HG03558 (cell line): Measurements from ENCODE around the gene C5orf46.
A peak's percentile ranks its signal among the peaks of the same experiment; 100 is the strongest.

ENCODE experiments used
- ATAC-seq: cut with Tn5 transposase; IDR thresholded peaks from one replicate; pipeline ENCODE4 v1.9.1; 2021; ENCODE audit warnings: moderate number of reproducible peaks; ENCODE audit not compliant: unreplicated experiment; ENCODE audit errors: extremely low read depth

C5orf46 gene

DNA sequence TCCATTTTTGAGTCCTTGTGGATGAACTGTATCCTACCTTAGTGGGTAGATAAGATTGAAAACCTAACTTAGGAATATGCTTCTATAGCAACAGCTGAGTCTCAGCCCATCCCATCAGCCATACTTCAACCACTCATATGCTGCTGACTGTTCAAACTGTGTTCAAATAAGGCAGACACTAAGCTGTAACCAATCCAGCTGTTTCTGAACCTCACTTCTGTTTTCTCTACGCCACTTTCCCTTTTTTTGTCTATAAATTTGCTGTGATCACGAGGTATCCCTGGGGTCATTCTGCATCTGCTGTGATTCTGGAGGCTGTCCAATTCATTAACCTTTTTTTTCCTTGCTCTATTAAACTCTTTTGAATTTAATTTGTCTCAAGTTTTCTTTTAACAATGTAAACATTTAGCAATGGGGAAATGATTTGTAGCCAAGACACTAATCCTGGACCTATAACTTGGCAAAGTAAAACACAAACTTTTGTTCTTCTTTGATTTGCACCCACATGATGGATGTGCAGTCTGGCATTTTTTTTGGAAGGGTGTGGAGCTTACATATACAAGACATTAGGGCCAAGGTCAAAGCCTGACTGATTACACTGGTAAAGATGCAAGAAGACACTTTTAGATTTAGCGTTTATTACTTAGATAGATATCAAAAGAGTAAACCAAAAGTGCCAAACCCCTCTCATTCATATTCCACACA is 42.7 kb downstream of the C5orf46 start:
- no peak for ATAC-seq

DNA sequence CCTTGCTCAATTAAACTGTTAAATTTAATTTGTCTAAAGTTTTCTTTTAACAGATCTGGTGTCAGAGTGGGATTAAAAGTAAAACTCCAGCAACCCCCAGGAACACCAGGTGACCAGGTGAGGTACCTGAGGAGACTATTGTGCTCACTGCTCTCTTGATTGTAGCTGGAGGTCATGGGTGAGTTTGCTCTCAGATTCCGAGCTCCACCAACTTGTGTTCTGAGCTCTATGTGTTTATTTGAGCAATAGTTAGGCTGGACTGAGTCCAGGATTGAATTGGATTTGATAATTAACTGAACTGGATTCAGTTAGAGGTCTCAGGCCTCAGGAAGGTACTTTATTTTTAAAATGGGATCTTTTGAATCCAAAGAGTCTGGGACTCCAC is 45.7 kb downstream of the C5orf46 start:
- no peak for ATAC-seq

DNA sequence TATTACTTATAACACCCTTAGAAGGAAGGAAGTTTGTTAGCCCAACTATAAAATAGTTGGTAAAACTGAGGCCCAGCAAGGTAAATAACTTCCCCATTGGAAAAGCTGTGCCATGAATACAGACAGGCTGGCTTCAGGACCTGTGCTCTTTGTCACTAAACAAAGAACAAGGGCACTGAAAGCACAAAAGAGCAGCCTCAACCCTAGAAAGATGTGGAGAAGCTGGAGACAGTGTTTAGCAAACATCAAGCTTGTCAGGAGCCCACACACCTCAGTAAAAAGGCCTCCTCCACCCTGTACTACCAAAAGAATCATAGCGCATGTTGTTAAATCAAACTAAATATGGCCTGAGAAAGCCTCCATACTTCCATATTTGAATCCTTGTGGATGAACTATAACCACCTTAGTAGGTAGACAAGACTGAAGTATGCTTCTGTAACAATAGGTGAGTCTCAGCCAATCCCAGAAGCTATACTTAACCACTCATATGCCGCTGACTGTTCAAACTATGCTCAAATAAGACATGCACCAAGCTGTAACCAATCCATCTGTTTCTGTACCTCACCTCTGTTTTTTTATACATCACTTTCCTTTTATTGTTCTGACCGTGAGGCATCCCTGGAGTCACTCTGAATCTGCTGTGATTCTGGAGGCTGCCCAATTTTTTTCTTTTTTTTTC is 46.2 kb downstream of the C5orf46 start:
- no peak for ATAC-seq

DNA sequence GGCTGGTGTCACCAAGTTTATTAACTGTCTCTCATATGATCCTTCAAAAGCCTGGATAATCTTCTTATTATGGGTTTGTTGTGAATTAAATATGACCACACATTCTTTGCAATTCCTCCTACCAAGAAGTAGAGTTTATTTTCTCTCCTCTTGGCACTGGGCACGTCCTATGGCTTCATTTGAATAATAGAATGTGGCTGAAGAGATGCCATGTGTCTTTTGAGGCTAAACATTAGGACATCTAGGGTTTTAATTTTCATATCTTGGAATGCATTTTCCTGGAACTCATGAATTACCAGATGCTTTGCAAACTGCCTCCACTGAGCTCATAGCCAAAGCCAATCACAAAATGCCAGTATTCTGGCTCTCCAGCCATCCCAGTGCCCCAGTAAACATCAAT is 47.8 kb downstream of the C5orf46 start:
- ATAC-seq, result no peak

DNA sequence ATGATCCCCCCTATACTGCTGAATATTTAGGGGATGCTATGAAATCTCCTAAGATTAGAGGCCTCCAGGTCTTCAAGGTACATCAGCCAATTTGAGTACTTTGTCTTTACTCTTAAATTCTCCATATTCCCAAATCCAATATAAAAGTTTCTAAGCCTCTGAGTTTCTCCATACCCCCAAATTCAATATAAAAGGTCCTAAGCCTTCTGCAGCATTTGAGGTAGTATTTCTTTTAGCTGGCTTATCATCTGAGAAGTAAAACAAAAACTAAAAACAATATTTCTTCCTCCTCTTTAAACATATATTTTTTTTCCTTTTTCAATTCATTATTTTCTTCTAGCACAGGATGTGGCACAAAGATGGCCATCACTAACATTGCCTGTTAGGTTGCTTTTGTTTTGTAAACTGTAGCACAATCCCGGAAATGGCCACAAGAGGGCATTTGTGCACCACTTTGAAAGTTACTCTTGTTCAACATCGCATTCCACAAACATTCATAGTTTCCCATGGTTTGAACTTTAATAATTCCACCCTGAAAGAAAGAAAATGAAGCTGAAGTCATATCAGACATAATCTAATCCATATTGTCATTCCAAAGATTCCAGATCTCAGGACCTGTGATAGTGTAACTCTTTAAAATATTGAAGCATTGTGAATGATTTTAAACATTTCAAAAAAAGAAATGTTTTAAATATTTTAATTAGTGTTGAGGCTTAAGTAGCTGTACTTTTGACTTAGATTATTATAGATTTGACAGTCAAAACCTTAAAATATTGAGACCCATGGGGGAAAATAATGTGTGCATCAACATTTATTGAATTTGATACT is 48.8 kb downstream of the C5orf46 start:
- peak; percentile 72 for ATAC-seq

DNA sequence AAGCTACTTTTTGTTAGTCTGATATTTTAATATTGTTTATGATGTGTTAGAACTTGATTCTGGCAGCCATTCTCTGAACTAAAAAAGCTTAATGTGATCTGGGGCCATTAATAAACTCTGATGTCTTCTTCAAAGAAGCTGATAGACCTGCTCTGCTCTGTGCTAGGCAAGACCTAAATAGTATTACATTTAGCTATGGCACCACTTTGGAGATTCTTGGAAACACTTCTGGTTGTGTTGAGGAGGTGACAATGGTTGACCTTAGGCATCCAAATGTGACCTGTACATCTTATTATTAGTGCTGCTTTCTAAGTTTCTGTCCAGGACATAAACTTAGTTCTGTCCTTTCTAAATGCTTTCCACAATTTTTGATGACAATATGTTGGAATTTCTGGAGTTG is 49.5 kb downstream of the C5orf46 start:
- no peak for ATAC-seq

DNA sequence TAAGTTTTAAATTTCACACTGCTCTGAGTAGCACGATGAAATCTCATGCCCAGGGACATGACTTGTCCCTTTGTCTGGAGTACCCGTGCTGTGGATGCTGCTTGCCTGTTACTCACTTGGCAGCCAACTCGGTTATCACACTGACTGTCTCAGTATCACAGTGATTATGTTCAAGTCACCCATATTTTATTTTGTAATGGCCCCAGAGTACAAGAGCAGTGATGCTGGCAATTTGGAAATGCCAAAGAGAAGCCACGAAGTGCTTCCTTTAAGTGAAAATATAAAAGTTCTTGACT is 50.6 kb downstream of the C5orf46 start:
- no peak for ATAC-seq

DNA sequence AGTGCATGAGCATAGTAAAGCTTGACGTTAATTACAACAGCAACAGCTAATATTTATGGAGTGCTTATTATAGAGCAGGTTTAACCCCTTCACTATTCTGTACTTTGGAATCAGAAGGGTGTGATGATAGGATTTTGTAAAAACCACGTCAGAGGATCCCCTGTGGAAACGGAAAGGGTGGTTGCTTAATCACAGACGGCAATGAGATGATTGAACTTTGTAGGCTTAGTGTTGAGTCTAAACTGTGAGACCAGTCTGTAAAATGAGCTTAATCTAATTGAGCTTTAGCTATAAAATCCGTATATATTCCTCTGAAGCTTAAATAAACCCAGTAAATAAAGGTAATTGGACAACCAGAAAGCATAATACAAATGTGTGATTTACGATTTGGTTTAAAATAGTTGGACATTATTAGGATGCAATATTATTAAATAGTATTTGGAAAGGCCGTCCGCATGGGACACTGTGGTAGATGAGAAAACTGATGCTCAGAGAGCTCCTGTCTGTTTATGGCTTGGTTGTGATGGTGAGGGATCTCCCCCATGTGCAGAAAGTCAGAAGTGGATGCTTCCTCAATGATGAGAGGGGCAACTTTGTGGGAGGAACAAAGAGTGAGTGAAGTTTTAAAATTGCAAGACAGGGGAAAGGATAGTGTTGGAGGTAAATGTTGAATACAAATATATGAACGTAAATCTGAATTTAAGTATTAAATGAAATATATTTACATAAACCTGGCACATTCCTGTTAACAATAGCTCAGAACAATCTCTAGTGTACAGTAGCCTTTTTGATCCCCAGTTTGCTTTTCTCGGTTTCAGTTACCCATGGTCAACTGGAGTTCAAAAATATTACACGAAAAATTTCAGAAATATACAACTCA is 51.2 kb downstream of the C5orf46 start:
- no peak for ATAC-seq

DNA sequence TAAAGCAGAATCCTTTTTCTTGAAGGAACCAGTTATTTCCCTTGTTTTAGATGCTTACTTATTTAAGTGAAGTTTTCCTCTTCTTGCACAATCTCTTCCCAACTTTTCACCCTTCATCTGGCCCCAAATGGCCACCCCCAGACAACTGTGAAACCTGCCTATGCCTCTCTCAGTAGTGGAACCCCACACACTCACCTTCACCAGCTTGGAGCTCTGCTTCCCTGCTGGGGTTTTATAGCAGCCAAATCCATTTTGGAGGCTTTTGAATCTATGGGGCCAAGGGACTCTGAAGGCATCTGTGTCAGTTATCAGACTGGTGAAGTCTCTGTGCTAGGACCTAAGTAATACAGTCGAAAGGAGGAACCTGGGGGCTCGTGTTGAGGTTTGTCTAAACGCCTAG is 52.0 kb downstream of the C5orf46 start:
- ATAC-seq, result no peak

DNA sequence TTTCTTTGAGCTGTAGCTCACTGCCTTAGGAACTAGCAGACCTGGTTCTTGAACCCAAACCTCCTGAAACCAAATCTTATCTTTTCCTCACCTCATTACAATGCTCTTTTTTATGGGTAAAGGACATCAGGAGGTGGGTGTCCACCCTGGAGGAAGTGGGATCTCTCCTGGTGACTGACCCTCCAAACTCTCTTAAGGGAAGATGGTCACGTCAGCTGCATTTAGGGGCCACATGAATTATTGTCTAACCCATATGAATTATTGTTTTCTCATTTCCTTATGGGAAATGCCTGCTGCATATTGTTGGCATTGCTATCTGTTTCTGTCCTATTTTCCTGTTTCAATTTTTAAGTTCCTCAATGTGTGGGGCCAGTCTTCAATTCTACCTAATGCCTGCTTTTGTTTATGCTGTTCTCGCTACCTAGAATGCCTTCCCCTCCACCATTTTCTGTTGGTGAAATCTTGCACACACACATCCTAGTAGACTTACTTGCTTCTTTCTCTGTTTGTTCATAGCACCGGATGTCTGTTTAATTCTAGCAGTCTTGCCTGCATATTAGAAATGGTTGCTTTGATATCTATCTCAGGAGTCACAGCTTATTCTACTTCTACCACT is 52.9 kb downstream of the C5orf46 start:
- no peak for ATAC-seq

DNA sequence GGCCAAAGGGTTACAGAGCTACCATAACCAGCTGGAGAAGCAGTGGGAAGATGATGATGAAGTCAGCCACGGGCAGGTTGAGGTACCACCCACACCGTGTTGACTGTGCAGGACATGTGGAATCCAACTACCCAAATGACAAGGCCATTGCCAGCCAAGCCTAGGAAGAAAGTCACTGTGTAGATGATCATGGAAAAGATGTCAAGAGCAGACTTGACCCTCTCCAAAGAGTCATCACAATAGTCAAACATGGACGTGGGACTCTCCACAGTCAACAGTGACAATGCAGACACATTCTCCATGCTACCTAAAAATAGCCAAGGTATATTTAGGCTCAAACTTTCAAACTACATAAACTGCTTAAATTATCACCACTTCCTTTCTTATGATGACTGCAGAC is 54.0 kb downstream of the C5orf46 start:
- ATAC-seq, result no peak

DNA sequence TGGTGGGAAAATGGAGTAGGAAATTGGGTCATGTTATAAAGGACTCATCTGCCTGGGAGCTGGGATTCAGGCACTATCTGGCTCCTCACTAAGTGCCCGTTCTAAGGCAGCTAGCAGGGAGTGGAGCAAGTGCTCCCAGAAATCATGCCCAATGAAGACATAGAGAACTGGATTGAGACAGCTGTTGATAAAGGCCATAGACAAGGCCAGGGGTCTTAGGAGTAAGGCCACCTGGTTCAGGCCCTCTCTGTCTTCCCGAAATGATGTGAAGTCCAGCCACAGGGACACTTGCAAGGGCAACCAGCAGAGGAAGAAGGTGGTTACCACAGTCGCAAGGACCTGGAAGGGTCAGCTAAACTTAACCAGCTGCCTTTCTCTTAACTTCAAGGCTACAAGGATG is 54.8 kb downstream of the C5orf46 start:
- no peak for ATAC-seq

DNA sequence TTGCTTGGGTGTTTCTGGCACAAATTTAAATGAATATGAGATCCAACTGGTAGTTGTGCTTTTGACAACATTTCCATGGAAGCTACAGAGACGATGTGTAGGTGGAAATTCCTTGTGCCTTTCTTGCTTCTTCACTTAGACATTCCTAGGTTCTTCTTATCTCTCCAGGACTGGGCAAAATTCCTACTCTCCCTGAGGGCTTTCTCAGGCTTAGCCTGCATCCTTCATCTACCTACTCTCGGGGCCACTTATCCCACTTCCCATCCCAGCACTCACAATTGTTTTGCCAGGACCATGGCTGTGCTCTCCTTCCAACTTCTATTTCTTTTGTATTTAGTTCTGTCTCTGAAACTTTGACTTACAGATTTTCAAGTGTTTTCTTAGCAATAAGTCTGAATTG is 57.1 kb downstream of the C5orf46 start:
- ATAC-seq, result no peak

DNA sequence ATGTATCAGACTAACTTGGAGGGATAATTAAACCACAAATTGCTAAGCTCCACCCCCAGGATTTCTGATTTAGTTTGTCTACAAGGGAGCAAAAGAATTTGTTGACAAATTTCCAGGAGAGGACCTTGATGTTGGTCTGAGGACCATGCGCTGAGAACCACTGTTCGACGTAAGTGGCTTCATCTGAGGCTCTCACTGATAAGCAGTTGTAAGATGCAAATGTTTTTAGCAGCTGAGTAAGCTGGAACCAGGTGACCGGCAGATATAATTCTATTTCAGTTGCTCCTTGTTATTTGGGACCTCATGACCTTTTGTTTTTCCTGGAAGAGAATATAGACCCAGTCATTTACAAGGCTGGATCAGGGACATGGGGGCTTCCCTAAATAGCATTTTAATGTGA is 60.7 kb downstream of the C5orf46 start:
- no peak for ATAC-seq

DNA sequence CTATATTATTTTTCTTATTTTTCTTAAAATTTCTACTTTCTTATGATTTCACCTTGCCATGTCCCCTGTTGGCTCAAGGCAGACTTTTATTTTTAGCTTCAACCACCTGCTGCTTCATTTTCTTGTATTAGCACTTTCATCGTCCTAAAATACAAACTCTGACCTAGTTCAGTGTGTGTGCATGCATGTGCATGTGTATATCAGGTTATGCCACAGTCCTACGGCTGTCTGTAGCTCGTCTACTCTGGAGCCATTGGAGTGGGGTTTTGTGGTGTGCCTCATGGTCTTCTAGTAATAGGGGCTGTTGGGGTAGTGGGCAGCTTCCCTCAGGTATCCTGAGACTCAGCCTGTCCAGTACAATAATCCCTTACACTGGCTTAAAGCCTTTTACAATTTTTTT is 61.5 kb downstream of the C5orf46 start:
- no peak for ATAC-seq

DNA sequence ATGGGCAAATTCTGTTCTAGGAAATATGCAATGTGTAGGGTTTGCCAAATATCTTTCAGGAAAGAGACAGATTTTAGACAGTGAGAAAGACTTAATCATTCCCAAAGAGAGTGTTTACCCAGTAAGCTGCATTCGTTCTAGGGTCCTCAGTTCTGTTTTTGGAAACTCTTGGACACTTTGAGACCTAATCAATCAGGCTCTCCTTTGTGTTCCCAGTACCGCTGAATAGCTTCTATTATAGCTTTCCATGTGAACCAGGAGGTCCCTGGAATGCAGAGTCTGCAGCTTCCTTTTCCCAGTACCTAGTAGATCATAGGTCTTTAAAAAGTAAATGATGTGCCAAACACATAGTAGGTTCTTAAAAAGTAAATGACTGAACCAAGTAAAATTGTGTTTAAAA is 63.5 kb downstream of the C5orf46 start:
- ATAC-seq, result no peak
